GM10847 (cell line): ENCODE data around the gene PGLYRP3.

Experiments
- POLR2A ChIP-seq: IDR thresholded peaks from 2 replicates; pipeline ENCODE4 v1.6.1; 2011; ENCODE audit not compliant: insufficient read length; ENCODE audit errors: extremely low read depth

The PGLYRP3 gene

DNA sequence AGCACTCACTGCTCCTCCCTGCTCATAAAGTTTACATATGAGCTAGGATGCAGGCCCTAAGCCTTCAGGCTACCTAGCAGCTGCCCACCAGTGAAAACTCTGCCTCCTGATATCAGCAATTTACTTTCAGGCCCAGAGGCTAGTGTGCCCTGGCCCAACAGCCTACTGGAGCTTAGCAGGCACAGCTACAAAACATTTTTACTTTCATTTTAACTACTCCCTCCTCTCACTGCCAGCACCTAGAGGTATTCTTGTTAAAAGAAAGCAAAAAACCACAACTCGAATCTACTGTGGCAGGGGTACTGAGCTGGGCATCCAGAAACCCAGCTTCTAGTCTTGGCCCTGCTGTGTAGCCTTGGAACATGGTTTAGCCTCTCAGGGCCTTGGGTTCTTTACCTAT is 59.1 kb downstream of the PGLYRP3 start:
- TF ChIP-seq POLR2A: no peak

DNA sequence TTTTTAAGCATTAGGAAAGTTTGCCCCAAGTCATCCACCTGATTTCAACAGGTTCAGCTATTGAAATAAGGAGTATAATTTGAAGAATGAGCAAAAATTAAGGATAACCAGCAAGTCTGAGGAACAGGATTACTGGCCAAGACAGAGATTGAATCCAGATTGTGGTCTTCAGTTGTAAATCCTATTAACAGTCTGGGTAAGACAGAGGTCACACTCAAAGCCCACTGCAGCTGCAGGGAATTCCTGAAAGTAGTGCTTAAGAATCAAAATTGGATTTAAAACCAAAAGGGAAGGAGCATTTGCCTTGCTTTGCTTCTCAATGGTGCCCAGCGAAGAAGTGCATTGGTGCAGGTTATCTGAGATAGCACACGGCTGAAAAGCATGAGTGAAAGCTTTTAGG is 59.7 kb downstream of the PGLYRP3 start:
- no peak for TF ChIP-seq POLR2A

DNA sequence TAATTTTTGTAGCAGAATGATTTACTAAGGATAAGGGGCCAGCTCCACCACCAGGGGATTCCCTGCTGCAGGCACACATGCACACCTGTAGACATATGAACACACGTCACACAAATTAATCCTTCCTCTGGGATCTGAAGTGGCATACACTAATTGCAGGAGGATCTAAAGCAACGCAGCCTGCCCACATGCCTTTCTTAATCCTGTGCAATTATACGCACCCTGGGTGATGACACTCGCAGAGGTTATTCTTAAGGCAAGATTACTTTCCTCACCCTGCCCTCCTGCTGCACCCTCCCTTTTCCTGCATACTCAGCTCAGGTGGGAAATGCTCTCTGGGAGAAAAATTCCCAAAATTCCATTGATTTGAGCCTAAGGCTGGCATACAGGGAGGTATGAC is 60.8 kb downstream of the PGLYRP3 start:
- no peak for TF ChIP-seq POLR2A

DNA sequence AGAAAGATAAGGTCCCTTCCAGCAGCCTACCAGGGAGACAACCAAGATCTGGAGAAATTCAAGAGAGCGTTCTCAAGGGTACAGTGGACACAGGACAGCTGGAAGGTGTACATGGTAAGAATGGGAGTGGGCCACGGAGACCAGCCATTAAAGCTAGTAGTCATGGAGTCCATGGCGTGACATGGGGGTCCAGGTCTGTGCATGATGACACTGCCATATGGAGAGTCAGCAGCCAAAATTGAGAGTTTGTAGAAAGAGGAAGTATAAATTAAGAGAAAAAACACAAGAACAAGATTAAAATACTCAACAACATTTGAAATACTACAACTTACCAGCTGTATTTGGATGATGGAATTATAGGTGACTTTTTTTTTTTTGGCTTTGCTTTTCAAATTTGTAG is 61.2 kb downstream of the PGLYRP3 start:
- no peak for TF ChIP-seq POLR2A

DNA sequence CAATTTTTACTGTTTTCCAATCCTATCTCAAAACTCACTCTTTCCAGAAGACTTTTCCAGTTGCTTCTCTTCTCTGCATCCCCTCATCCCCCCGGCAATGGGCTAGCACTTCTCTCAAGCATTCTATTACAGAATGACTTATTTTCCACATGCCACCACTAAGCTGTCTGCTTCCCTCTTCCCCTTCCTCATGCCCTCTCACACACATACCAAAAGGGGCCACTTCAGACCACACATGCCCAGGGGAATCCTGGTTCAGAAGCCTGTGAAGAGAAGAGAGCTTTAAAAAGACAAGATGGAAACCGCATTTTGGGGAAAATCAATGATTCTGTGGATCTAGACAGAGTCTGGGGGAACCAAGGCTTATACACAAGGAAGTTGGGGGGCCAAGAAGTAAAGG is 61.7 kb downstream of the PGLYRP3 start:
- no peak for TF ChIP-seq POLR2A

DNA sequence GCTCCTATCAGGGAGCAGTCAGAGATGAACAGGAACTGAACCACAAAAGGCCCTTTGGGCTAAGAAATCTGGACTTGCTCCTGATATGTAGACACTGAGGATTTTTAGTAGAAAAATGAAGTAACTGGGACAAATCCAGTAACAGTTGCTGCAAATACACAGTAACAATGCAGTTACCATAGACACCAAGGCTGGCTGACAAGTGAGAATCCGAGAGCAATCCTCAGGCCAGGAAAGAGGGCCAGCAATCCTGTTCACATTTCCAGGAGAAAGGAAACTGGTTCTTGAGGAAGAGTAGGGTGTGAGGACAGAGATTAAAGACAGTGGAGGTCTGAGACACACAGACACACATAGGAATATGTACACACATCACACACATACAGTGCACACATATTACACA is 62.6 kb downstream of the PGLYRP3 start:
- no peak for TF ChIP-seq POLR2A

DNA sequence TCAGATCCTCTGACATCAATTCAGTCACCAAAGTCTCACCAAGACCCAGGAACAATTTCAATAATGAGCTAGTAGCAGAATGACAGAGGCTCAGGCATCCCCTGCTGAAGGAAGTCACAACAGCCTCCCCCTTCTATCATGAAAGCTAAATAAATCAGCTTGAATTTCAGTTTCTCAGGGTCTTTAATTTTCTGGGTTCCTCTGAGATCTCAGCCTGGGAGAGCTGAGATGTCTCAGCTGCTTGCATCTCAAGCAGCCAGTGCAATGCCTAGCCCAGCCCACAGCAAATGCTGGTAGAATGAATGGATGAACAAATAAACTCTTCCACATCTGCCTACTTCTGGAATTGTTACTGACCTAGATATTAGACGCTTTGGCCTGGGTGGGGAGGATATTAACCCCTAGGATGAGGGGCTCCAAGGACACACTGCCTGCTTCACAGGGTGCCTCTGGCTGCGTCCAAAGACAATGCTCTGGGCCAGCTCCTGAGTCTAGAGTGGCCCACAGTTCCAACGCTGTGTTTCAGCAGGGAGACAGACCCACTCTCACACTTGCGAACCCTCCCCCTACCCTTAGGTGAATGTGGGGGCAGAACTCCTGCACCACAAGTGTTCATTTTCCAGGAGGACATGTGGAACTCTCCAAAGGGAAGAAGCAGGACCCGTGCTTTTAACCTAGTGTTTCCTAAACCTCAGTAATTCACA is 64.4 kb downstream of the PGLYRP3 start:
- no peak for TF ChIP-seq POLR2A
